Middle frontal gyrus (tissue), 1 donor: ENCODE measurements around the gene ESYT3.
"Not testable (repeated sequence)": the region's sequence is repeated elsewhere in the genome, so short reads cannot be mapped to it uniquely, and the experiment has no call there.

ENCODE experiments used
- DNase-seq: peaks from one replicate; pipeline ENCODE4 v3.0.0-alpha.2; 2015; ENCODE audit warnings: low spot score; ENCODE audit errors: extremely low spot score

Gene ESYT3

DNA sequence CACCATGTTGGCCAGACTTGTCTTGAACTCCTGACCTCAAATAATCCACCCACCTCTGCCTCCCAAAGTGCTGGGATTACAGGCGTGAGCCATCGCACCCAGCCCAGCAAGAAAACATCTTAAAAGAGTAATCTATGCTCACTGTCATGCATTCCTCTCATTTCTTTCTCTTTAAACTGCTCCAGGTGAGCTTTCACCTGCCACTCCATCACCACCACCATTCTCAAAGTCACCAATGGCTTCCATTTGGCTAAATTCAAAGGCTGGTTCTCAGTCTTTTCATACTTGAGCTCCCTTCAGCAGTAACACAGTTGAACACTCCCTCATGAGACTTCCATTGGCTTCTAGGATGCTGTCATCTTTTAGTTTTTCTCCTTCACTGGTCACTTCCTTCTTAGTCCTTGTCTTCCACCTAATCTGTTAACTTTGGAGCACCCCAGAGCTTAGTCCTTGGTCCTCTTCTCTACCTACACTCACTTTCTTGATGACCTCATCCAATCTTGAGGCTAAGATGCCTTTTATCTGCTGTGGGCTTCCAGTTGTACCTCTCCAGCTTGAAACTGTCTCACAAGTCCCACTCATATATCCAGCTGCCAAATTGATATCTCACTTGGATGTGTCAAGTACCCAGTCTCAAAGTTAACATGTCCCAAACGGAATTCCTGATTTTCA is 27.0 kb upstream of the ESYT3 start:
- no peak for DNase-seq

DNA sequence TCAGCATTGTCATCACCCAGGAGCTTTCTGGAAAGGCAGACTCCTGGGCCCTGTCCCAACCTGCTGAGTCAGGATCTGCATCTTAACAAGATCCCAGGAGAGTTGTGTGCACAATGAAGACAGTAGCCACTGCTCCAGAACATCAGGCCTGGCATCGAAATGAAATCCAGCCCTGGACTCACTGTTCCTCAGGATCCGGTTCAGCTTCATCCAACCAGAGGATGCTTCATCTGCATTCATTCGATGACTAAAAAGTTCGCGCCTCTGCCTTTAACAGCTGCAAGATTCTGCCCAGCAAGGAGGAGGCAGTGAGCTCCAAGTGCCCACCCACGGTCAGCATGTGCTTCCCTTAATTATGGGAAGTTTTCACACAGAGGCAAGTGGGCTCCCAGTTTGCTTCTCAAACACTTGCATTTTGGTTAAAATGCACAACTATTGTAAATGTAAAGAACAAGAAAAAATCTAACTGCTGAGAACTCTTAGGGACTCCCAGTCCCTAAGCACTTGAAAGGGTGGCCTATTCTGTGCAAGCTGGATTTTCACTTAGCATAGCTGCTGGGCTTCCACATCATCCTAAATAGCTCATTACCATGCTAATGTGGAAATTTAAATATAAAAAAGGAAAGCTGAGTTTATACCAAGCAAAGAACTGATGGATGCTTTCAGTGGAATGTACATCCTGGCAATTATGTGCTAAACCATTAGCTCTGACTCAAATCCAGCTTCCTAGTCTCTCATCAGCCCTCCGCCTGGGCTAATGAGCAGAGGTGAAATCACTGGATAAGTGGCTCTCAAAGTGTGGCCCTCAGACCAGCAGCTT is 25.5 kb upstream of the ESYT3 start:
- DNase-seq: peak; percentile 37

DNA sequence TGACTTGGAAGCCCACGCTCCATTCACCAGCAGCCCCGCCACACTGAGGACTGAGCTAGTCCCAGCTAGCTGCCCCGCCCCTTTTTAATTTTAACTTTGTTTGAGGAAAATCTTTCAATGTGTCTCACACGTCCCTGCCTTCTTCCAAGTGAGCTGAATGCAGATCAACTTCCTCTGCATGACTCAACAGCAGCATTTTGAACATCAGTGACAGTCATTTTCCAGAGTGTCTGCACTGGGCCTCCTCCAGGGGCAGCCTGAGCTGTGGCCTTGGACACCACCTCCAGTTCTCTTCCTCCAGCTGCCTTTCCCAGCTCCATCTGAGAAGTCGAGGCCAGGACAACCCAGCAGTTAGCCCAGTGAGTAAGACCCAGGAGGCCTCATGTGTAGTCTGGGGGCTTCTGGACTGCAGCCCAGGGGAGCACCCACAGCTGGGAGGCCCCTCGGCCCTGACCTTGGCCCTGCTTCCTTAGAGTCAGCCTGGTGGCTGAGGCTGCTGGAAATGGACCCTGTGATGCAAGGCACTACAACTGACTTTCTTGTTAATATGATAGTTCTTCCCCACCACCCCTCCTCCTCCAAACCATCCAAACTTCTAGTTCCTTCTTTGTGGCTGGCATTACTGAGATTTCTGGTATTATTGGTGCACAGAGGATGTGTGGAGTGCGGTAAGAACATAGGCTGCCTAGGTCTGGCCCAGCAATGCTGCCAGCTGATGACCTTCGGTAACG is 21.4 kb upstream of the ESYT3 start:
- peak; percentile 20 for DNase-seq

- not testable (repeated sequence) for DNase-seq
These were observed 18.2 kb upstream of the ESYT3 start for GRCh38 chr3:138416236-138416635.

DNA sequence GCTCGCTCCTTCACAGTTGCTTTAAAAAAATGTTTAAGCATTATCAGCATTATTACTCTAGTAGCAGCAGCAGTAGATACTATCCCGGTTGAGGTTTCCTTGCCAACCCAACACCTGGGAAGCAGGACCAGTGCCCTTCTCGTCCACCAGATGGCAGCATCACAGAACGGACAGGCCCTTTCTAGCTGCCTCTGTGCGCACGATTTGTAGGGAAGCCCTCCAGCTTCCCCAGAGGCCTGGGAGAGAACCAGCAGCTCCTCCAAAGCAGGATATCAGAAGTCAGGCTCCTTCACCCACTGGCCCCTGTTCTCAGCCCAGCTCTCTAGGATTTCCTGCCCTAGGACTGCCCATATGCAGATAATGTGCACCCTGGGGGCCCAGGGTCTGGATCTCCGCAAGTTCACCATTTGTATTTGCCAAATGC is 16.8 kb upstream of the ESYT3 start:
- peak; percentile 72 for DNase-seq

DNA sequence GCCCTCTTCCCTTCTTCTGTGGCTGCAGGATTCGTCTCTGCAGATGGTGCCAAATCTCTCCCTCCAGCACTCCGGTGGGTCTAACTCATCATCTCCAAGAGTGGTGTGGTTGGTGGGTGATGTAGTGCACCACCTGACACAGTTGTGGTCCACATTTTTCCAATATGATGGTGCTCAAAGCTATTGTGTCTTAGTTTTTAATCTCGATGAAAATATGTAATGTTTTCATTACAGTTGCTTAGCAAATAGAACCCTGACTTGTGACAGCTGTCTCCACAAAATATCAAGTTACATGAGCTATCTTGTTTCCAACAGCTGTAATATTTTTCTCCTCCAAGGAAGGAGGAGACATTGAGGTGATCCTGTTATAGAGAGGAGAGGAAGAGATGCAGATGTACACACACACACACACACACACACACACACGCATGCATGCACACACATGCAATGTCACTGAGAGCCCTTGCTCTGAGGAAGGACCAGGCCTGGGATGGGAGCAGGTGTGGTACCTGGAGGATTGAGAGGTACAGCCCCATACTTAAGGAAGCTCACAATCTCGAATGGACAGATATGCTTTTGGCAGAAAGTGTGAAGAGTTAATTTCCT is 15.7 kb upstream of the ESYT3 start:
- DNase-seq: no peak

DNA sequence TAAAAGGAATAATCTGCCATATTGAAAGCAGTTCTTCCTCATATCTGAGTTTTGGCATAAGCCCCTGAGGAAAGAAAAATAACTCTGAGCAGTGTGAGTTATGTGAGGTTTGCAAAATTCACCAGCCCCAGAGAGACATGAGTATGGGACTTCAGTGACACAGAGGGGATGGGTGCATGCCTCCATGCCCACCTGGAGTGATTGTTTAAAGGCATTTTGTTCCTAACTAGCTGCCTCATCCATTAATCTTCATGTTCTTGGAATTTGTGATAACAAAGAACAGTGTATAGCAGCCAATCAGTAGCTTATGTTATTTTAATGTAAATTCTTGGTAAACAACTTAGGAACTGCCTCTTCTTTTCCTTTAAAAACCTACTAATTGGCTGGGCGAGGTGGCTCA is 11.1 kb upstream of the ESYT3 start:
- DNase-seq: no peak

GRCh38 chr3:138424323-138424722 is 10.1 kb upstream of the ESYT3 start:
- DNase-seq: no peak

- DNase-seq: peak; percentile 17
These were observed 8.2 kb upstream of the ESYT3 start for GRCh38 chr3:138426211-138426610.

- not testable (repeated sequence) for DNase-seq
These were observed 7.7 kb upstream of the ESYT3 start for GRCh38 chr3:138426754-138427153.

DNA sequence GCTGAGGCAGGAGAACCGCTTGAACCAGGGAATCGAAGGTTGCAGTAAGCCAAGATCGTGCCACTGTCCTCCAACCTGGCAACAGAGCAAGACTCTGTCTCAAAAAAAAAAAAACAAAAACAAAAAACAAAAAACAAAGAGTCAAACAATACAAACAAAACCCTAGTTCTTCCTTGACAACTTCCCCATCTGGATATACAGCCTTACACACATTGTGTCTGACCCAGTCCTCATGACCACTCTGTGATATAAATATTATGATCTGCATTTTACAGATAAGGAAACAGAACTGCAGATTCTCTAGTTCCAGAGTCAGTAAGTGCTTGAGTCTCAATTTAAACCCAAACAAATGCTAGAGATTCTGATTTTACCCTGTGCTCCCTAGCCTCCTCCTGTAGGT is 4.8 kb upstream of the ESYT3 start:
- no peak for DNase-seq

GRCh38 chr3:138432576-138433240 is 1.7 kb upstream of the ESYT3 start:
- no peak for DNase-seq

- no peak for DNase-seq
These were observed 532 bp upstream of the ESYT3 start for GRCh38 chr3:138433892-138434275.

- no peak for DNase-seq
These were observed 708 bp downstream of the ESYT3 start for GRCh38 chr3:138434875-138435772.

DNA sequence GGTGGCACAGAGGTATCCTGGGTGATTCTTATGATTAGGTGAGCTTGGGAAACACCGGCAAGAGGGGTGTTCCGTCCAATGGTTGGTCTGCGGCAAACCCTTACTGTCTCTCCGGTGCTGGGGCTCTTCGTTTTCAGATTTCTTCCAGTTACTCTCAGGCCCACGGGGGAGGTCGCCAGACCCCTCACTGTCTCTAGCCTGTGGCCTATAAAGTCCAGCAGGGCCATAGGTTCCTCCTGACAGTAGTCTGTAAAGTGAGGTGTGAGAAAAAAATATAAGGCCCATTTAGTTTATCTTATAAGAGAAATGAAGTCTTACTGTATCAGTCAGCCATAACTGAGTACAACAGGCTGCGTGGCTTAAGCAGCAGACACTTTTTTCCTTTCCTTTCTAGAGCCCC is 1.4 kb downstream of the ESYT3 start:
- DNase-seq: no peak

DNA sequence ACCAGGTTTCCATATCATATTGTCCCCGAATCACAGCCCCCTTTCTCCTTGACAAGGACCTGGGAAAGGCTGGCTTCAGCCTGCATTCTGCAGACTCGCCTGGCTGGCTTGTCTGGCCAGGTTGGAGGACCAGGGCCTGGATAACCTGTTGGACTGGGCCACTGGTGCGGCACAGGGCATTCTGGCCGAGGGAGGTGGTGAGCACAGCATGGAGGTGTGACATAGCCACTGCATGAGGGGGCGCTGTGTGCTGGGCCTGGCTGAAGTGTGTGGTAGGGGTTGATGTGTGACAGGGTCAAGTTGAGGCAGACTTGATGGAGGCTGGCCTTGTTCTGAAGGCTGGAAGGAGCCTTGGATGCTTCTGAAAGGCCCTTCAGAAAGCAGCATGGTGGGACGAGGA is 2.9 kb downstream of the ESYT3 start:
- no peak for DNase-seq

DNA sequence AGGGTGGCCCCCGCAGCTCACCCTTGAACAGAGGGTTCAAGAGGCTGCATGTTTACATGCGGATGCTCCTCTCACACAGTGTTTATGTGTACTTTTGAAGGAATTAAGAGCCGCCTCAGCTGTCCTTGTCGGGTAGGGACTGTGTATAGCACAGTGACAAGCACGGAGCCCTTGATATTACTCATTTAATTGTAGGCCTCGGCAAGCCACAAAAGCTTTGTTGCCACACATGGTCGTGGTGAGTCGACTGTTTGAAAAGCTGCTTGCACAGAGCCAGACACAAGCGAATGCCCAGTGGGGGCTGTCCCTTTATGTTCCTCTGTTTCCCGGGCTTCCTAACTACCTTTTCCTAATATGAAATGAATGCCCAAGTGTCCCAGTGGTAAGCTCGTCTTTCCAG is 4.5 kb downstream of the ESYT3 start:
- DNase-seq: no peak

DNA sequence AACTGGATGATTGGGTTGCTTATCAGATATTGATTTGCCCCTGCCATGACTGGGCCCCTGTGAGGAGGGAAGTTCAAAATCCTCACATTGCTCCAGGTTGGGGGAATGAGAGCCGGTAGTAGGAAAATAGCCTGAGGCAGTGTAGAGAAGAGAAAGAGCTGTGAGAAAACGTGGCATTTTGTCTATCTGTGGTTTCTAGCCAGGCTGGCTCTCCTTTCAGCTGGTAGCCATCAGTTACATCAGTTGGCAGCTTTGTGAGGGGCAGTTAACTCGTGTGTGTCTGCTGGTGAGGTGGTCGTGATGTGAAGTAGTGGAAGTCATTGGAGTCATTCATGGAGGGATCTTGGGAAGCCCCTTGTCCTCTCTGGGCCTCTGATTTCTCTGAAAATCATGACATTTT is 5.2 kb downstream of the ESYT3 start:
- DNase-seq: no peak

DNA sequence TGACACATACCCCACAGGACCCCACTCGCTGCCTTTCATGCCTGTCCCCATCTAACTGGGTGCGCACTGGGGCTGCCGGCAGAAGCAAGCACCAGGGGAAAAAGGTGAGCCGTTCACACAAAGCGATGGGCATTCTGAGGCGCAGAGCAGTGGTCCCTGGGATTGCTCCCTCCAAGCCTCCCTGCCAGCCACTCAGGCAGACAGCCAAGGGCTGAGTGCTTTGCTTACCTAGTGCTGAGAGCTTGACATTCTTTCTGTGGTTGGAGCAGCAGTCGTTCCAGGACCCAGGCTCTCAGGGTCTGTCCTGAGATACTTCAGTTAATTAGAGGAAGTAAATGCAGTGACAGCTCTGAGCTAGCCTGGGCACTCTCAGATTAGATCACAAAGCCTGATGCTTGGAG is 5.7 kb downstream of the ESYT3 start:
- no peak for DNase-seq

DNA sequence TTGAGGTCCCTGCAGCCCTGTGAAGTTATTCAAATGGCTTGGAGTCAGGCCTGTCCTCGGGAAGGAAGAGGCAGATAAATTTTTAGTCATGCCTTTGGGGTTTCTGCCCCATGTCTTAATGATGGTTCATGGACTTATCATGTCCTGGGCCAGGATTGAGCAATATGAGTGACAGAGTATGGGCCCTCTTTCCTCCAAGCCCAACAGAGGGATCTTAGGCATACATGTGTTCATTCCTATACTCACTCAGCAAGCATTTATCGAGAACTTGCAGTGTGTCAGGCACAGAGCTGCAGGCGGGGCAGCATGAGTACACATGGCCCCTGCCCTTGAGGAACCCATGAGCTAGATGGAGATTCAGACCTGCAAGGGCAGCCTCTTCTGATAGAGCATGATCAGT is 6.2 kb downstream of the ESYT3 start:
- DNase-seq: no peak
